HG02943 (cell line): ENCODE results near the gene KLK11.

ENCODE experiments used
- ATAC-seq: cut with Tn5 transposase; IDR thresholded peaks from one replicate; pipeline ENCODE4 v1.9.1; 2021; ENCODE audit warnings: mild to moderate bottlenecking, low read depth, moderate library complexity; ENCODE audit not compliant: unreplicated experiment

The KLK11 gene

GRCh38 chr19:51030631-51031030, 4.2 kb upstream of the KLK11 start:
- ATAC-seq, result no peak

GRCh38 chr19:51029718-51030117, 3.3 kb upstream of the KLK11 start:
- no peak for ATAC-seq

- no peak for ATAC-seq
Measured at GRCh38 chr19:51027873-51028272, 1.5 kb upstream of the KLK11 start.

- ATAC-seq, result no peak
Measured at GRCh38 chr19:51027126-51027806, 850 bp upstream of the KLK11 start.

GRCh38 chr19:51025809-51026553, 435 bp downstream of the KLK11 start:
- no peak for ATAC-seq

- no peak for ATAC-seq
Measured at GRCh38 chr19:51025401-51025800, 1.0 kb downstream of the KLK11 start.

- no peak for ATAC-seq
Measured at GRCh38 chr19:51024924-51025323, 1.5 kb downstream of the KLK11 start.

GRCh38 chr19:51023946-51024345, 2.5 kb downstream of the KLK11 start:
- ATAC-seq, result no peak

- no peak for ATAC-seq
Measured at GRCh38 chr19:51022526-51022925, 3.9 kb downstream of the KLK11 start.

GRCh38 chr19:51020988-51021651, 5.3 kb downstream of the KLK11 start:
- ATAC-seq, result no peak

GRCh38 chr19:51019544-51019925, 6.9 kb downstream of the KLK11 start, which contains the start of gene KLK10:
Gene KLK10 (minus strand): TSS chr19:51019709. CDS start chr19:51019130, 579 bp downstream.
- ATAC-seq, result no peak

GRCh38 chr19:51018745-51019543, 7.5 kb downstream of the KLK11 start:
- no peak for ATAC-seq

GRCh38 chr19:51016798-51017683, 9.4 kb downstream of the KLK11 start:
- no peak for ATAC-seq

GRCh38 chr19:51015691-51016267, 10.6 kb downstream of the KLK11 start:
- ATAC-seq, result no peak

- no peak for ATAC-seq
Measured at GRCh38 chr19:51014242-51014641, 12.2 kb downstream of the KLK11 start.

GRCh38 chr19:51012661-51013190, 13.7 kb downstream of the KLK11 start:
- ATAC-seq, result no peak

GRCh38 chr19:51010066-51010795, 16.2 kb downstream of the KLK11 start:
- no peak for ATAC-seq

GRCh38 chr19:51009061-51009891, 17.1 kb downstream of the KLK11 start:
- no peak for ATAC-seq
